Right lobe of liver (tissue), 4 donors: ENCODE results near the gene SCCPDH.

Experiments
- CTCF ChIP-seq, 4 donors: fragments of 200-600 bp in 3 of 4; fragments of 450-650 bp in 1 of 4; IDR thresholded peaks; one replicate each; pipeline versions ENCODE4 v1.5.1 to v1.8.0; 2016 to 2022; ENCODE audit warnings: antibody characterized with exemption in 4 of 4, mild to moderate bottlenecking in 2 of 4
- POLR2A ChIP-seq: fragments of 450-650 bp; IDR thresholded peaks from one replicate; pipeline ENCODE4 v1.6.1; 2017; ENCODE audit warnings: antibody characterized with exemption, mild to moderate bottlenecking
- donor health status: DM: no; HTN: no; CAD: no.
- donor health status: DM: no; HTN: no; CAD: no.
- donor health status: DM: no; HTN: yes; CAD: no.

GRCh38 chr1:246679794-246680177 is 44.4 kb upstream of the SCCPDH start:
- TF ChIP-seq CTCF (IDR thresholded peaks at IDR 0.05) (no peak), POLR2A (no peak)
